ENCODE measurements around the gene GNA15. TPM values are rescaled to one million over a fixed set of nuclear protein-coding genes. Genes with fewer than 3 reads are reported as not detected.

Gene GNA15
- total and polyA plus RNA-seq, 2 of the 8 experiments (the other 6 are each of a cell fraction or from before 2014, with no cell fraction given): 0.26 to 0.45 TPM

- TF ChIP-seq ATF3 (IDR thresholded peaks at IDR 0.05; ENCODE audit: insufficient read depth, low read depth, low read length) (no peak), RNF2 (IDR thresholded peaks at IDR 0.05; ENCODE audit: borderline replicate concordance, low read depth, low read length, missing control alignments, poor library complexity, severe bottlenecking) (no peak), CHD2 (IDR thresholded peaks at IDR 0.05; ENCODE audit: low read length) (no peak)
These were observed 31.2 kb upstream of the GNA15 start (continued) for GRCh38 chr19:3104708-3104983.
